NB4 (cell line): ENCODE data around the gene ZNF771.

ENCODE experiments used
- DNase-seq: peaks from one replicate; pipeline ENCODE4 v3.0.0; 2010; ENCODE audit warnings: low read depth
- H3K4me3 ChIP-seq: one replicate; pipeline ENCODE4 v1.5.1; 2011; ENCODE audit warnings: mild to moderate bottlenecking, low read depth, low read length, moderate library complexity
- CTCF ChIP-seq: IDR thresholded peaks from one replicate; pipeline ENCODE4 v1.5.1; 2012; ENCODE audit warnings: low read depth, low read length
- MYC ChIP-seq: IDR thresholded peaks from 2 replicates; pipeline ENCODE4 v1.6.1; 2011; ENCODE audit warnings: low read depth, low read length
- POLR2A ChIP-seq: IDR thresholded peaks from 2 replicates; pipeline ENCODE4 v1.6.1; 2011; ENCODE audit warnings: mild to moderate bottlenecking; ENCODE audit not compliant: insufficient read length; ENCODE audit errors: extremely low read depth
- TF ChIP-seq, protein P1 (sequence below): IDR thresholded peaks from 2 replicates; pipeline ENCODE4 v1.6.1; 2011; ENCODE audit warnings: low read depth, low read length

The ZNF771 gene

DNA sequence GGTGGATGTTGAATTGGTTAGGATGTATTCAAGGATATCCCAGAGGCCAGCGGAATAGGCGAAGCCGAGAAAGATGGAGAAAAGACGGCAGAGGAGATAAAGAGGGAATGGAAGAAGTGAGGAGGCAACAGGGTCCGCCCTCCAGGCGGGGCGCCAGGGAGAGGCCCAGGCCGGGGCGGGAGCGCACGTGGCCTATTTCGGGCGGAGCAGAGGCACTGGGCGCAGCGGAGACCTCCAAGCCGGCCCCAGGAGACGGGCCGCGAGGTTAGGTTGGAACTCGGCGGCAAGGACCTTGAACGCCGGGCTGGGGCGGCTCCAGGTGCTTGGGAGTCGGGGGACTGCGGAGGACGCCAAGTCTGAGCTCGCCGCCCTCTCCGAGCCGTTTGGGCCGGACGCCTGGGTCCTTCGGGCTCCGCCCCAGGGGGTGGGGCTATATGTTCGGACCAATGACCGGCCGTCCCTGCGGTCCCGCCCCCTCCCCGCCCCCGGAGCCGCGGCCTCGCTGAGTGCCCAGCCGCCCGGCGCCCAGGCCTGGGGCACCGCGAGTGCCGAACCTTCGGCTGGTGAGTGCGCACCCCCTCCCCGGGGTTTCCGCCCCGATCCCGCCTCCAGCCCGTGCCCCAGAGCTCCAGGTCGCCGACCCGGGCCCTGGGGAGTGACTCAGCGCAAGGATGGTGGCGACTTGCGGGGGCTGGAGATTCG, at the start of gene ZNF771:
TSS of gene ZNF771 (plus strand) at position 505 of the 702 bp plus-strand sequence. CDS start 448 bp downstream, outside the sequence.
- peak; percentile 92 for DNase-seq

GRCh38 chr16:30357715-30358576, 49.5 kb upstream of the ZNF771 start:
- no peak overlapping the region for H3K4me3 ChIP-seq
- DNase-seq = no peak
- TF ChIP-seq MYC = no peak
- no peak for TF ChIP-seq POLR2A
- no peak for TF ChIP-seq CTCF
- TF ChIP-seq, protein P1, sequence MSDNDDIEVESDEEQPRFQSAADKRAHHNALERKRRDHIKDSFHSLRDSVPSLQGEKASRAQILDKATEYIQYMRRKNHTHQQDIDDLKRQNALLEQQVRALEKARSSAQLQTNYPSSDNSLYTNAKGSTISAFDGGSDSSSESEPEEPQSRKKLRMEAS = no peak

More for the DNA sequence above, at the start of gene ZNF771:
- TF ChIP-seq CTCF = no peak
- TF ChIP-seq MYC = peak; percentile 97
- peak; percentile 84 for TF ChIP-seq POLR2A
- TF ChIP-seq, protein P1 = peak; percentile 96
- H3K4me3 ChIP-seq = peak within 1 kb of the TSS; percentile 56

DNA sequence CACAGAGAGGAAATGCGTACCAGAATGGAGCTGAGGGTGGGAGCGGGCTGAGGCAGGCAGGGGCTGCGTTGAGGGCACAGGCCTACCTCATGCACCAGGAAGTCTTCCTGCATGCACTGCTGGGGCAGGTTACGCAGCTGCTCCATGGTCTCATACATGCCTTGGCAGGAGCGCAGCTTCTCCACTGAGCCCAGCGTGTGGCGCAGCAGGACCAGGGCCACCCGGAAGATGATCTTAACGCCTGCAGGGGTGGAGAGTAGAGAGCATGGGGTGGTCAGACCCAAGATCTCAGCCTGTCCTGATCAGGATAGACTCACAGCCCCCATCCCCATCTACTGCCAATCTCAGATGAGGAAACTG, 48.8 kb upstream of the ZNF771 start:
- TF ChIP-seq MYC (no peak), POLR2A (no peak), CTCF (no peak)
- TF ChIP-seq, protein P1 = no peak
- no peak for DNase-seq
- no peak overlapping the region for H3K4me3 ChIP-seq

DNA sequence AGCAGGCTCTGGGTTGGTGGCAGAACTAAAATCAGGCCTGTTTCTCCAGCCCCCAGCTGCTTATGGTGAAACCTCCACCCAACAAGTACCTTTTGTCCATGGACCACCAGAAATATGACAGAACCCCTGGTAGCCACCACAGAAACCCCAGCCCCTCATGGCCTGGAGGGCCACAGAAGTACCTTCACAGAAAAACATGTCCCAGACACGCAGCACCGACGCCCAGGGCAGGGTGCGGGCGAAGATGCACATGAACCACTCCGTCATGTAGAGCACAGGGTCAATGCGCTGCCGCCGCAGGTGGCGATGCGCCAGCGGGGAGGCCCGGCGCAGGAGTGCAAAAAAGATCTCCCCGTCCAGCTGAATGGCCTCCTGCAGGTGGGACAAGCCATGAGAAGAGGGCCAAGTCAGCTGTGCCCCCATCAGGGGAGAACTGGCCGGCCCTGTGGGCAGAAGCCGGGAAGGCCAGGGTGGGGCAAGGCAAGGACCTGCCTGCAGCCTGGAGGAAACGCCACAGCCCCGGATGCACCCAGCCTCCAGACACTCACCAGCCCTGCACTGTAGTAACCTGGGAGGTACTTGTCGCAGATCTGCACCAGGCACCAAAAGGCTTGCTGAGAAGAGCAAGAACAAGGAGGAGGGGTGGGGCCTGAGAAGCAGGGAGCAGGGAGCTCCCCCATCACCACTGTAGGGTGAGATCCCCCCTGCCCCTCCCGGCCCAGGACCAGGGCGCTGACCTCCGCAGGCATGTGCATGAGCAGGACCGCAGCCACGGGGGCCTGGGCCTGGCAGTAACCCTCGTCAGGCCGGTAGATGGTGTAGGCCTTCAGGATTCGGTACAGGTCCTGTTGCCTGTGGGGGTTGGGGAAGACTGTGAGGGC, 48.2 kb upstream of the ZNF771 start:
- no peak overlapping the region for H3K4me3 ChIP-seq
- no peak for TF ChIP-seq POLR2A
- TF ChIP-seq, protein P1 = no peak
- TF ChIP-seq MYC = no peak
- TF ChIP-seq CTCF = no peak
- no peak for DNase-seq

GRCh38 chr16:30359871-30360170, 47.6 kb upstream of the ZNF771 start:
- TF ChIP-seq POLR2A (no peak), CTCF (no peak), MYC (no peak)
- TF ChIP-seq, protein P1 = no peak
- no peak for DNase-seq
- no peak overlapping the region for H3K4me3 ChIP-seq
